Stimulated activated CD4-positive, alpha-beta T cell treated with anti-CD3 and anti-CD28 coated beads, Interleukin-1b, Interleukin-23, amount 100 ng/mL, for 4 hours (primary cell): ENCODE results near the gene IQSEC1.

Source experiments
- DNase-seq, 2 donors: peaks; one replicate each; pipeline ENCODE4 v3.0.0-alpha.2; 2020; ENCODE audit warnings: low read depth in 2 of 2

Gene IQSEC1

DNA sequence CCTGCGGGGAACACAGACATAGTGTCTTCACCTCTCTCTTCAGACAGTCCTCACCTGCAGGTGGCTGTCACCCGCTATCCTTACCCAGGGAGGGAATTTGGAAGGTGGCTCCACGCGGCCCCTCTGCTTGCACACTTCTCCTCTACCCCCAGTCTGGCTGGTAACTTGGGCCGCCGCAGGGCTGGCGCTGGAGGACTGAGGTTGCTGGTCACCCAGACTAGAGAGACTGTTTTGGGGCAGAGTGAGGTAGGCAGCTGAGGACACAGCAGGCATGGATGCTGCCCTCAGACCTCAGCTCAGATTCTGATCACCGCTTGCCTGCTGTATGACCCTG, 12.6 kb upstream of the IQSEC1 start:
- DNase-seq: no peak

DNA sequence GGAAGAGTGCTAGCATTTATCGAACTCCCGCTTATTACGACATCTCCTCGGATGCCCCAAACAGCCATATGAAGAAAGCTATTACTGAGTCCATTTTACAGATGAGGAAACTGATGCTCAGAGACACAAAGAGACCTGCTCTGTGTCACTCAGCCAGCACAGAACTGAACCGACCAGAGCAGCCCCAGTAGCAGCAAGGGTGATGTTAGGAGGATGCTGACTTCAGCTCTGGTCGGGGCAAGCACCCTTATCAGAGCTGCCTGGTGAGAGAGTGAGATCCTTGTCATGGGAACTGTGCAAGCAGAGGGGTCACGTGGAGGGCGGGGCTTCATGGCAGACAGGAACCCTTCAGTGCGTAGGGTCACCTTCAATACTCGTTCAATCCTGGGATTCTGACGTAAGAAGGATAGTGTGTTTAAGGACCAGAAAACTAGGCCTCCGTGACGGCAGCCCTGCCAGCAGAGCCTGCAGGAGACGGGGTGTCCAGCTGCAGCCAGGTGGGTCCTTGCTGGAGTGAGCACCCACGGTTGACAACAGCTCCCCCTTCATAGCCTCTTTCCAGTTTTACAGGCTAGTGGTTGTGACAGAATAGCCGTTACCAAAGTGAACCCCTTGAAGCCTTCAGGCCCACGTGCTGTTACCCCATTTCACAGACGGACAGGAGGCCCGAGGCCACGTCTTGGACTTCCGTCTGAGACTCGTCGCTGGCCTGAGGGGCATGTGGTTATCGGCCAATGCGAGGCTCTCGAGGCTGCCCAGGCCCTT, 12.0 kb upstream of the IQSEC1 start:
- no peak for DNase-seq

DNA sequence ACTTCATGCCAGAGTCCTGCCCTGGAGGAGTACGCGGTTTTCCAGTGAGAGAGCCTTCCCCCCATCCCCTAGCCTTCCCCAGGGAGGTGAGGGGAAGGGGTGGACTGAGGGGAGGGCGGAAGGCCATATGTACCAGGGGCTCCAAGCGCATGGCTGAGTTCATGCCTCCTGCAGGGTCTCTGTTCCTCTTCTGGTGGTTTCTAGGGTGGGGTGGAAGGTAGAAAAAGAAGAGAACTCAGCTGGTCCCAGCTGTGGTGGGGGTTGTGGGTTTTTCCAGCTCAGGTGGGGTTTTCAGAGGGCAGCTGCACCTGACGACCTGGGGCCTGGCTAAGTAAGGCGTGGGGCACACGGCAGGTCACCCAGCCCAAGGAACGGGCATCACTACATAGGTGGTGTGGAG, 10.7 kb upstream of the IQSEC1 start:
- DNase-seq: no peak

DNA sequence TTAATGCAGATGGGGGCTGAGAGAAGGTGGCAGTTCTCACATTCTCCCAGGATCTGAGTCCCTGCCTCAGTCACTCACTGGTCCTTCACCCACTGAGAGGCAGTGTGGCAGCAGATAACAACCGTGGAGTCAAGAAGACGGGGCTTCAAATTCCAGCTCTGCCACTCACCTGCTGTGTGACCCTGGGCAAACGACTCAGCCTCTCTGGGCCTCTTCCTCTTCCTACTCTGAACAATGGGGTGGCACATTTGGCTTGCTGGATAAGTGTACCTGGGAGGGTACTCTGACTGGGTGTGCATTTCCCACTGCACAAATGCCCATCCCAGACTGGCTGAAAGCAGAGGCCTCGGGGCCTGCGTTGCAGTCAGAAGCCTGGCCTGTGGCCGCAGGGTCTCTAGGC, 10.0 kb upstream of the IQSEC1 start:
- DNase-seq: no peak

DNA sequence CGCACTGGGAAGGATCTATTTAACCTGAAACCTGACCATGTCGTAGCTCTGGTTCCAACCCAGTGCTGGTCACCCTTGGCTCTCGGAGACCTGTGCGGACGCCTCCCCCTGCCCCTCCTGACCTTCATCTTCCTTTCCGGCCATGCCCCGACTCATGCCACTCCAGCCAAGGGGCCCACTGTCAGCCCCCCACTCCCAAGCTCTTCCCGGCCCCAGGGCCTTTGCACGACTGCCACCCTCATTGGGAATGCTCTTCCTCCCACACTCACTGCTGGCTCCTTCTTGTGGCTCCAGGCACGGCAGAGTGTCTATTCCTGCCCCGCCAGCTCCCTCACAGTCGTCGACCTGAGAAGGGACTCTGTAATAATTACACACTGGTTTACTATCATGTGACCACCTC, 9.4 kb upstream of the IQSEC1 start:
- DNase-seq: no peak

DNA sequence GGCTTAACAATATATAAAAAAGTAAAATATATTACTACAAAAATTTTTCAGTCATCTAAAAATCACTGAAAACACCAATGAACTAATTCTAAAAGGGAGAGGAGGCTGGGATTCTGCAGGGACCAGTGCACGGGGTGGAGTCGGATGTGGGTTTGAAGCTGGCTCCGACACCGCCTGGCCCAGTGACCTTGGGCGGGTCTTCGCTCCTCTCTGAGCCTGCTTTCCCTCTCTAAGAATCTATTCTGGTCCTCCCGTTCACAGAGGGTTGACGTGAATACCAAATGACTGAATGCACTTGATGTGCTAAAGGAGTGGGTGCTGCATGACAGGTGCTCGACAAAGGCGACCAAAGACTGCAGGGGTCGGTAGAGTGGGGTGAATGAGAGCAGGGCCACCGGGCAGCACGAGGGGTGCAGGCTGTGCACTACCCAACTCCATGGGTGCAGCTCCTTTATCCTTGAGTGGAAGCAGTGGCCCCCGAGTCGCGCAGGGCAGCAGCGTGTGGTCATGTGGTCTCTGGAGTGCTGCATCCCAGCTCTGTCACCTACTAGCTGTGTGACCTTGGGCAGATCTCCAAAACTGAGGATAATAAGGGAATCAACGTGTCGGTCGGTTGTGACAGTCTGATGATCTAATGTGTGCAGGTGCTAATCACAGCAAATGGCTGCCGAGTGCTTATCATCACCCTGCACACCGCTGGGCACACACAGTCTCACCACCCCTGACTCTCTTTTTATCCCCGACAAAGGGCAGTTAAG, 8.6 kb upstream of the IQSEC1 start:
- DNase-seq: no peak

DNA sequence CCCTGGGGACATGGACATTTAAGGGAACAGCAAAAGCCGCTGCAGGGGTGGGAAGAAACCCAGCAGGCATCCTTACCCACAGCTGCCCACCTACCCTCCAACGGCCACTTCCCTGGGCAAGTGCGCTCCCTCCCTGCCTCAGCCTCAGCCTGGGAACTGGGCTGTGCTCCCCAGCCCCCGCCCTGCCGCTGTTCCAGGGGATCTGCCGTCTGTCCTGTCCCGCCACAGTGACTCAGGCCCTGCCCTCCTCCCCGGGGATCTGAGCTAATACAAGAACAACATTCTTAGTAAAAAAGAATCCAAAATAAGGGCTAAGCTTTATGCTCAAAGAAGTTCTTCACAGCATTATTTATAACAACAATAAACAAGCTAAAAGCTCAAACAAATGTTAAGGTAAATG, 7.4 kb upstream of the IQSEC1 start:
- DNase-seq: no peak

DNA sequence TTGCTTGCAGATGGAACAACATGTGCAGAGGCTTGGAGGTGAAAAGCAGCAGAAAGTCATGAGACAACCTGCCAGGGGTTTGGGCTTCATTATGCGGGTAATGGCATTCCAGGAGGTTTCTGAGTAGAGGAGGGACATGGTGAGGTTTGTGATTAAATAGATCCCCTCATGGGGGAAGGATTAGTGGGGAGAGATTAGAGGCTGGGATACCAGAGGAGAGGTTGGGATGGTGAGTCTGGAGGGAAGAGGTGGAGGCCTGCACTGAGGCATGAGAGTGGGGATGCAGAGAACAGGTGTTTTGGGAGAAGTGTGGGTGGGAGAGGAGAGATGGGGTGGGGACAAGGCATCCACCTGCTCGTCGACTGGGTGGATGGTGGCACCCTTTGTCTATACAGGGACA, 6.8 kb upstream of the IQSEC1 start:
- DNase-seq: no peak

DNA sequence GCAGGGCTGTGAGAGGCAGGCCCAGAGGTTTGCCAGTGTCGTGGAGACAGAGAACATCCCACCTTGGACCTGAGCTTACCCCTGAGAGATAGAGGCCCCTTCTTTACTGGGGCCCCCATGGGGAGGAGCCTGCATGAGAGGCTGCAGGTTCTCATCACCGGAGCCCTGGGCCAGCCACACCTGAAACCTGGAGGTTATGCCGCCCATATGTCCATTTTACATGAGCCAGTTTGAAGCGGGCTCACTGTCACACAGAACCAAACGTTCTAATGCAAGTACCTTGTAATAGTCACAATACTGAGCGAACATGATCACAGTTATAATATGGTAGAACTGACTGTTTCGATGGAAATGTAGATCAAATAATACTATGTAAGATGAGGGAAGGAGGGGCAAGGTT, 6.3 kb upstream of the IQSEC1 start:
- DNase-seq: no peak

DNA sequence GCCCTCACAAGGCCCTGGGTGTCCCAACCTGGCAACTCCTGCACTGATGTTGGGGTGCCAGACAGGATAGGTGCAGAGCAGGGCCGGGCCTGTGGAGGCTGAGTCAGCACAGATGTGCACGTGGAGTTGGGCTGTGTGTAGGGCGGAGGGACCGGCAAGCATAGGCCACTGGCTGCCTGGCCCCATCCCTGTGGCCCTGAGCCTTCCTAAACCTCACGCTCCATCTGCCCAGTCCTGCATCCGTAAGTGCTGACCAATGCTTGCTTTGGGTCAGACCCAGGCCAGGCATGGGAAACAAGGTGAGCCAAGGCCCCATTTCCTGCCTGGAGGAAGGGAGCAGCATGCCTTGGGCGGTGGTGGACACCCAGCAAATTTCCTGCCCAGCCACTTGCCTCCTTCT, 5.8 kb upstream of the IQSEC1 start:
- no peak for DNase-seq

DNA sequence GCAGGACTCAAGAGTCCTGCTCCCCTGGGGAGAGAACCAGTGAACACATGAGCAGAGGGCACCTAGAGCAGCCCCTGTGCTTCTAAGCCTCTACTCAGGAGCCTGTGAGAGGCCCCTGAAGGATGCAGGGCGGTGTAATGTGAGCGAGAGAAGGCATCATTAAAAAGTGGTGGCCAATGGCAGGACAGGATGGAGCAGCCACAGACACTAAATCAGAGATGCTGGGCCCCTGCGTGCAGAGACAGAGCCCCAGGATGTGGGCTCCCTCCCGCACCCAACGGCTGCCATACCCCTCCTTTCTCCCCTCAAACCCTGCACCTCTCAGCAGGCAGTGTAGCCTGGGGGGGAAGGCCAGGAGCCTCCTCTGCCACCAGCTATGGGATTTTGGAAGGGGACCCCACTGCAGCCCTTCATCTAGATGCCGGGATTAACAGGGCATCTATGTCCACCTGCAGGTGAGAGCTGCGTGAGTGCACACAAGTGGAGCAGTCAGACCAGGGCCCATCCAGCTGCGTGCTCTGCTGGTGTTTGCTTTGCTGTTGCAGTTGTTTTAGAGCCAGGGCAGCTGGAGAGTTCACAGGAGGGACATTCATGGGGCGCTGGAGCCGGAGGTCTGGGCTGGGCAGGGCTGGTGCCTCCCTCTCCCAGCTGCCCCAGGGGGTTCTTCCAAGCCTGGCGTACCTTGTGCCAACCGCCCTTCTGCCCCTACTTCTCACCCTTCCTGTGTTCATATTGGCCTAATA, 5.1 kb upstream of the IQSEC1 start:
- DNase-seq: no peak

DNA sequence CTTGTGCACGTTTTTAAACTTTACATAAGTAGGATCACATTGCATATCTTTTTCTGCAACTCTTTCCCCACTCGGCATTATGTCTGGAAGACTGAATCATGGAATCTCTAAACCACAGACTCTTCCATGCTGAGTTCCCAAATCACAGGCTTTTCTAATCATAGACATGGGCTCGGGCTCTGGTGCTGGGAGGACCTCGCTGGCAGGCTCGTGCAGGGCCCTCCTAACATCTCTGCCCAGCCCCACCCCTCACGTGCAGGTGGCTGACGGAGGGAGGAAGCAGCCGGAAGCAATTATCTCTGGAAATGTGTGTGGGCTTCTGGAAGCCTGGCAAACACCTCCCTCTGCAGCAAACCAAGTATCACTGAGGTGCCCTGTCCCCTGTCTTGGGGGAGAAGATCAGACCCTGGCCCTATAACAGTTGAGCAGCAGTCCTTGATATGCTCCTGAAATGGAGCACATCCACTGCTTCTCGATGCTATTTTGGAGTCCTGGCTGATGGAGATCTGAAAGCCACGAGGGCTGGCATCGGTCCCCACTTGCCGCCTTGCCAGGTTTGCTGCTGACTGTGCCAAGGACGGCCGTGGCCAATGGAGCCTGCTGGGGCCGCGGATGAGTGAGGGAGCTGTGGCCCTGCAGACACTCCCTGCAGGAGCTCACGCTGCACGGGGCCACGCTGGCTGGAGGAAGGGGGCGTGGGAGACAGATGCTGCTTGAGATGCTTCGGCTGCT, 4.4 kb upstream of the IQSEC1 start:
- no peak for DNase-seq

DNA sequence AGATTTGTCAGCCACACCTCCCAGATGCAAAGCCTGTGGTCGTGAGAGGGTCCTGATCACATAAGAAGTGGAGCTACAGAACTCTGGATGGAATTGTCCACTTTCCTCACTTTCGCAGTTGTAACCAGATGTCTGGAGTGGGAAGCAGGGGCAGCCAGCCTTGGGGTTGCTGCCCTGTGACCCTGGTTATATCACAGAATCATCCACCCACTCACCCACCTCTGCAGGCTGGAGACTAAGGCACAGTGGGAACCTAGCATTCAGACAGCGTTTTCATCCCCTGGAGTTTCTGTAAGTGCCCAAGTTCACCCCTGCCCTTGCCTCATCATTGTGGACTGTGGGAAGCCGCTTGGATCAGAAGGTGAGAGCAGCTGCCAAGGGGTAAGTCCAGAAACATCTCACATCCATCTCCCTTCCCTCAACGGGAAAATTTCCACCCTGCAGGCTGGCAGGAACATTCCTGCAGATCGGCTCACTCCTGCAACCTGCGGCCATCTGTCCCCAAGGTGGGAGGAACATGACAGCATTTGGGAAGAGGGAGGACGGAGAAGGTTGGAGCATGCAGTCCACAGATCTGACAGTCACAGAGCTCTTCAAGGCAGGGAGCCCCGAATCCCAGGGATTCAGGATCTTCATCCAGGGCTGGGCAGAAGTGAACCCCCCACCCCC, 2.9 kb upstream of the IQSEC1 start:
- no peak for DNase-seq

DNA sequence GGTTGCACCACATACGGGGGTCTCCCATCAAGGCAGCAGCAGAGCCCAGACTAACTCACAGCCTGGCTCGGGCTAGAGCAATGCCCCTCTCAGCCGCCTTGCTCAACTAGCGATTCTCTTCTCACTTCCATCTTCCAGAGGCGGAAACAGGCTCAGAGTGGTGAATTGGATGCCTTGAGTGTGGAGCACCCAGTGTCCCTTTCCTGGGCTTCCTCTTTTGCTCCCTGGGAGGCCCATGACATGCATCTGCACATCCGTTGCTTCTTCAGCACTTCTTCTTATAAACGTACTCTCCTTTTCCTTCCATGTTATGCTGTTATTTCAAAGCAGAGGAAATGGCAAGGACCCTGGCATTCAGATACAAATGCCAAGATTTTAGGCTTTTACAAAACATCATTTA, 2.1 kb upstream of the IQSEC1 start:
- DNase-seq: no peak

DNA sequence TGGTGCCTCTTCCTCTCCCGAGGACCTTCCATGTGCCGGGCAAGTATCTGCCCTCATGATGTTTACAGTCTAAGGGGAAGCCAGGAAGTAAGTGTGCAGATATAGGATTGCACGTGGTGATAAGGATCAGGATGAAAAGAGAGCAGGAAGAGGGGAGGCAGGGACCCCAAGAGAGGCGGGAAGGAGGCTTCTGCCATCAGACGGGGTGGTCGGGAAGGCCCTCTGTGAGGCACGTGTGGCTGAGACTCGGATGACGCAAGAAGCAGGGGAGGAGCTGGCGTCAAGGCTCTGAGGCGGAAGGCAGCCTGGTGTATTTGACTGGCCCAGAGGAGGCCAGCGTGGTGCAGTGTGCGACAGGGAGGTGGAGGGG, 762 bp upstream of the IQSEC1 start:
- DNase-seq: no peak

DNA sequence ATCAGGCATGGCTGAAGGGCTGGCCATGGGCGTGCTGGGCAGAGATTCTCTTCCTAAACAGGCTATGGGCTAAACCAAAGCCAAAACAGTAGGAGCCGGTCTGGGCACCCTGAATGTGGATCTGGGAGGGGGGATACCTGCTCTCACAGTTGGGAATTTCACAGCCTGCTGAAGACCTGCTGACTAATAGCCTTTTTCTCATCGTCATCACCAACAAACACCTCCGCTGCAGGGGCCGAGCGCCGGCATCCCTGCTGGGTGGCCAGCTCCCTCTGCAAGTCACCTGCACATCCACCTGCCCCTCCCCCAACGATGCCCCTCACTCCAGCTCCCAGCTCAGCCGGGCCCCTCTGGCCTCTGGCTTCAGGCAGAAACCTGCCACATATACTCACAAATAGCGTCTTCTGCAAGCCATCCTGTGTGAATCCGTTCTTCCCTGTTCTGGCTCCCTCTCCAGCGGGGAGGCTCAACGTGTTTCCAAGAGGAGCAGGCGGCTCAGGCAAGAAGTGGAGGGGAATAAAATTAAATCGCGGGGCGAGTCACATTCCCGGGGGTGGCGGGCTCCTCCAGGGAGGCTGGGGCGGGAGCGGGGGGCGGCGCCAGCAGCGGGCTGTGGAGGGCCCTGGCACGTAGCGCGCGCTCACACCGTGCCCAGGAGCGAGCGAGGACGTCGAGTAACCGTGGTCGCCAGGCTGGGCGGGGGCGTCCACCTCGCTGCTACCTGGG, 466 bp downstream of the IQSEC1 start:
- no peak for DNase-seq

DNA sequence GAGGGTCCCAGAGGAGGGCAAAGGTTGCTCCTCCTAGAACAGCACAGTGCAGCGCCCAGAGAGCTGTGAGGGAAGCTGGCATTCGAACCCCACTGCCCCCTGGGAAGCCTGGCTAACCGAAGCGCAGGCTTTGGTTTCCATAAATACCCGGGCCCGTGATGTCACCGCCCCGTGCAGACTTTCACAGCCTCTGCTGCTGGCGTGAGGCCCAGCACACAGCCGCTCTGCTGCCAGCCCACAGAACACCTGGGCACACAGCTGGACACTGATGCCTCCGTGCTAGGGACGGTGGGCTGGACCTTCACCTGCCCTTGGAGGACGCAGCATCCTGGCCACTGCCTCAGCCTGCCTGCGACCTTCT, 1.0 kb downstream of the IQSEC1 start:
- no peak for DNase-seq

DNA sequence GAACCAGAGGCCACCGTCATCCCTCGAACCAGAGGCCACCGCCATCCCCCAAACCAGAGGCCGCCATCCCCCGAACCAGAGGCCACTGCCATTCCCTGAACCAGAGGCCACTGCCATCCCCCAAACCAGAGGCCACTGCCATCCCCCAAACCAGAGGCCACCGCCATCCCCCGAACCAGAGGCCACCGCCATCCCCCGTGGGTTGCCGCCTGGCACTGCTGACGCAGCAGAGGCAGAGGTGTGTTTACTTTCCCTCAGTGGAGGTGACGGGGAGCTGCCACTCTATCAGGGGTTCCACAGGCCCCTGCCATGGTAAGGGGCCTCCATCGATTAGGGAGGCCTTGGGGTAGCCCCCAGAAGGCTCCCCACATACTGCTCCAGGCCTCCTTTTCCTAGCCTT, 1.5 kb downstream of the IQSEC1 start:
- no peak for DNase-seq

DNA sequence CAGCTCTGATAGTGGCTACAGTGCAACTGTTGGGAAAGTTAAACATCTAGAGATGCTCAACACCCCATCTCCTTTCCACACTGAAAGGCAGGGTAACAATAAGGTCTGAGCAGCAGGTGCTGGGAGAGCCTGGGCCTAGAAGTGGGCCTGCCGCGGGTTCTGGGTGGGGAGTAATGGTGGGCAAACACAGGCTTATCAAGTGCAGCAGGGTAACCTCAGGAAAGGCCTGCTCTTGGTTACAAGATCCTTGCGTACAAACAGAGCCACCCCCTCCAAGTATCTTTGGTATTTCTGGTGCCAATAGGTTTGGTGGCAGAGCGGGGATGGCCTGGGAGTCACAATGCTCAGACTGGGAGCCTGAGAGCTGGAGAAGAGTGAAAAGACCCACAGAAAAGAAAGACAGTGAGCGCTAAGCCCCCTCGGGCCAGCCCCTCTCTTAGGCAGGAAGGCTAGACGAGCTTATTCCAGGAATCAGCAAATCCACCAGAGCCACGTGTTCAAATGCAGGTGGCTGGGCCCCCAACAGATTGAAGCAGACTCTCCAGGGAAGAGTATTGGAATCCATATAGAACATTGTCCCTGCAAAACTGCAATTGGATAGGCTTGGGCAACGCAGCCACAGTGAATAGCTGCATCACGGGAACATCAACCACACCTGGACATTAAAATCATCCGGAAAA, 2.7 kb downstream of the IQSEC1 start:
- no peak for DNase-seq

DNA sequence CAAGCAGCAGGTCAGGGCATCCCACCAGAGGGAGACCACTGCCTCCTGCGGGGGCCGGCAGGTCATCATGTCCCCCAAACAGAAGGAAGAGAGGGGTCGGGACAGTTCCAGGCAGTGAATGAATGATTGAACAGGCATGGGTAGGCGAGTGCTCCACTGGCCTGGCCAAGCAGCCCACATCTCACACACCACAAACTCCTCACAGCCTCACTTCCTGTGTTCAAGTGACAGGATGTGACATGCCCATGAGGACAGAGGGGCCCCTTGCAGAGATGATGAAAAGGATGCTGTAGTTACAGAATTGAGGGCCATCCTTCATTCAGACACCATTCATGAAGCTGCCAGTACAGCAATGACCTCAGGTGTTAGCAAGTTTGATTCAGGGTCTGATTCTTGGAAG, 3.7 kb downstream of the IQSEC1 start:
- DNase-seq: no peak
